ENCODE data around the gene LGALS4. TPM values are rescaled to one million over a fixed set of nuclear protein-coding genes. Genes with fewer than 3 reads are reported as not detected.
A peak's percentile ranks its signal among the peaks of the same experiment; 100 is the strongest.

Gene LGALS4
- total and polyA plus RNA-seq, 2 donors from 2014 or later, result 1.2 to 12.2 TPM

- no peak overlapping the region for H3K27ac ChIP-seq (ENCODE audit: low read depth in 2 of 2, low read length in 2 of 2)
- TF ChIP-seq, protein P1, sequence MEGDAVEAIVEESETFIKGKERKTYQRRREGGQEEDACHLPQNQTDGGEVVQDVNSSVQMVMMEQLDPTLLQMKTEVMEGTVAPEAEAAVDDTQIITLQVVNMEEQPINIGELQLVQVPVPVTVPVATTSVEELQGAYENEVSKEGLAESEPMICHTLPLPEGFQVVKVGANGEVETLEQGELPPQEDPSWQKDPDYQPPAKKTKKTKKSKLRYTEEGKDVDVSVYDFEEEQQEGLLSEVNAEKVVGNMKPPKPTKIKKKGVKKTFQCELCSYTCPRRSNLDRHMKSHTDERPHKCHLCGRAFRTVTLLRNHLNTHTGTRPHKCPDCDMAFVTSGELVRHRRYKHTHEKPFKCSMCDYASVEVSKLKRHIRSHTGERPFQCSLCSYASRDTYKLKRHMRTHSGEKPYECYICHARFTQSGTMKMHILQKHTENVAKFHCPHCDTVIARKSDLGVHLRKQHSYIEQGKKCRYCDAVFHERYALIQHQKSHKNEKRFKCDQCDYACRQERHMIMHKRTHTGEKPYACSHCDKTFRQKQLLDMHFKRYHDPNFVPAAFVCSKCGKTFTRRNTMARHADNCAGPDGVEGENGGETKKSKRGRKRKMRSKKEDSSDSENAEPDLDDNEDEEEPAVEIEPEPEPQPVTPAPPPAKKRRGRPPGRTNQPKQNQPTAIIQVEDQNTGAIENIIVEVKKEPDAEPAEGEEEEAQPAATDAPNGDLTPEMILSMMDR (IDR thresholded peaks at IDR 0.05; ENCODE audit: borderline replicate concordance, extremely low read depth, insufficient read depth), result no peak
- FAIRE-seq (no peak), DNase-seq (no peak)
- no peak overlapping the region for H3K9ac ChIP-seq (ENCODE audit: low read length in 3 of 3)
- no peaks in the 10 kb centered on the region for H3K4me1 ChIP-seq (ENCODE audit: control insufficient read depth in 2 of 3, insufficient read depth in 2 of 3, low read depth in 1 of 3, low read length in 3 of 3)
- no peaks in the 10 kb centered on the region for H3K27me3 ChIP-seq (ENCODE audit: control insufficient read depth, insufficient read depth, low read length)
- H3K36me3 ChIP-seq (ENCODE audit: control insufficient read depth in 2 of 3, insufficient read depth in 3 of 3, low read length in 3 of 3), result peaks cover 0 to 17% (median 15%) of the 10 kb centered on the region in 3 donors
- H3K4me3 ChIP-seq (ENCODE audit: low read length in 3 of 3), result no peak overlapping the region
- intact Hi-C loops (cut with DNase I), result no loop called here
- no peaks in the 10 kb centered on the region for H3K9me3 ChIP-seq (ENCODE audit: control insufficient read depth in 2 of 3, insufficient read depth in 1 of 3, low read length in 3 of 3)
Measured at GRCh38 chr19:38813323-38813722, 578 bp upstream of the LGALS4 start.

DNA sequence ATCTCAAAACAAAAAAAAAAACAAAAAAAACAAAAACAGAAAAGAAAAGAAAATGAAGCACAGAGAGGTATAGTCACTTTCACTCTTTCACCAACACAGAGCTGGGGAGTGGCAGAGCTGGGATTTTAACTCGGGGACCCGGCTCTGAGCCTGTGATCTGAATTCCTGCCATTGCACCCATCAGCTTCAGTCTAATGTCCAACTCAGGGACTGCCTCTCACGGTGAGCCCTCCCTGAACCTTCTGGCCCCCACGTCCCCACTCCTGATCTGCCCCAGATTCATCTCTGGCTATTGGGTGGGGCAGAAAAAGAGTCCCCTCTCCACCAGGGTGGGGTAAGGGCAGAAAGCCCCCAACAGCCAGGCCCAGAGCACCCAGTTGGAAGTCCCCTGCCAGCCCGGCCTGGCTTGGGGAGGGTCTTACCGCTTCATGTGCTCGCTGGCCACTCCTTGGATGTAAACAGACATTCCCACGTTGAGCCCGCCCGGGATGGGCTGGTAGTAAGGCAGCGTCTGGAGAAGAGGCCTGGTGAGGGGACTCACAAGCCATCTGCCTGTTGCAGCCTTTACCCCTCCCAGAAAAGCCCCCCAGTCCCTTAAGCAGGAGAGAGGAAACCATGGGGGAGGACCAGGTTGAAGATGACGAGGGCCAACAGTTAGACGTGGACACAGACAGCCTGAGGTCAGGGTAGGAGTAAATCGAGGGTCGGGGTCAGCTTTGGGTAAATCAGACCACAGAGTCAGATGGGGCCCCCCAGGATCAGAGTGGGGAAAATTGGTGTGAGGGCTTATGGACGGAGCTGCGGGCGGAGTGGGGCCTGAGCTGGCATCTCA lies 520 bp downstream of the LGALS4 start:
- no peaks in the 10 kb centered on the region for H3K4me1 ChIP-seq (ENCODE audit: control insufficient read depth in 2 of 3, insufficient read depth in 2 of 3, low read depth in 1 of 3, low read length in 3 of 3)
- no peak overlapping the region for H3K27ac ChIP-seq (ENCODE audit: low read depth in 2 of 2, low read length in 2 of 2)
- H3K36me3 ChIP-seq (ENCODE audit: control insufficient read depth in 2 of 3, insufficient read depth in 3 of 3, low read length in 3 of 3), result peaks cover 0 to 15% (median 14%) of the 10 kb centered on the region in 3 donors
- no peak overlapping the region for H3K4me3 ChIP-seq (ENCODE audit: low read length in 3 of 3)
- H3K9ac ChIP-seq (ENCODE audit: low read length in 3 of 3), result no peak overlapping the region
- H3K27me3 ChIP-seq (ENCODE audit: control insufficient read depth, insufficient read depth, low read length), result no peaks in the 10 kb centered on the region
- DNase-seq (peak in 1 of 5 donors; percentile 59), FAIRE-seq (no peak)
- intact Hi-C loops (cut with DNase I), result no loop called here
- TF ChIP-seq, protein P1 (IDR thresholded peaks at IDR 0.05; ENCODE audit: borderline replicate concordance, extremely low read depth, insufficient read depth), result no peak
- H3K9me3 ChIP-seq (ENCODE audit: control insufficient read depth in 2 of 3, insufficient read depth in 1 of 3, low read length in 3 of 3), result no peaks in the 10 kb centered on the region

- Histone ChIP-seq H3K27ac (ENCODE audit: low read depth in 2 of 2, low read length in 2 of 2) (no peak overlapping the region), H3K36me3 (ENCODE audit: control insufficient read depth in 2 of 3, insufficient read depth in 3 of 3, low read length in 3 of 3) (no peaks in the 10 kb centered on the region), H3K4me1 (ENCODE audit: control insufficient read depth in 2 of 3, insufficient read depth in 2 of 3, low read depth in 1 of 3, low read length in 3 of 3) (peaks cover 0 to 2% (median 0%) of the 10 kb centered on the region in 3 donors), H3K4me3 (ENCODE audit: low read length in 3 of 3) (no peak overlapping the region), H3K27me3 (ENCODE audit: control insufficient read depth, insufficient read depth, low read length) (no peaks in the 10 kb centered on the region), H3K9me3 (ENCODE audit: control insufficient read depth in 2 of 3, insufficient read depth in 1 of 3, low read length in 3 of 3) (no peaks in the 10 kb centered on the region), H3K9ac (ENCODE audit: low read length in 3 of 3) (no peak overlapping the region)
- intact Hi-C loops (cut with DNase I), result loop anchor here (10.0 kb wide), 1 partner anchor 55 kb away; no protein-coding TSS in a partner anchor
- TF ChIP-seq, protein P1 (IDR thresholded peaks at IDR 0.05; ENCODE audit: borderline replicate concordance, extremely low read depth, insufficient read depth), result no peak
- DNase-seq (peak in 1 of 5 donors; percentile 9), FAIRE-seq (no peak)
Measured at GRCh38 chr19:38809592-38810252, 3.0 kb downstream of the LGALS4 start.

All from kidney (tissue), 14 donors.